Spinal cord (tissue), 10 donors: ENCODE data around the gene NOP16. TPM values are rescaled to one million over a fixed set of nuclear protein-coding genes. Genes with fewer than 3 reads are reported as not detected.

ENCODE experiments used
- DNase-seq, 6 donors: peaks; one replicate each; pipeline versions ENCODE4 v3.0.0 to v3.0.0-alpha.2; 2013 to 2015; ENCODE audit warnings: low spot score in 6 of 6, low read depth in 4 of 6
- H3K27ac ChIP-seq: one replicate; pipeline ENCODE4 v1.5.1; 2013; ENCODE audit warnings: low read depth, low read length, control low read depth
- H3K27me3 ChIP-seq: one replicate; pipeline ENCODE4 v1.6.1; 2013; ENCODE audit warnings: low read length; ENCODE audit not compliant: control insufficient read depth, insufficient read depth
- H3K36me3 ChIP-seq: one replicate; pipeline ENCODE4 v1.6.1; 2013; ENCODE audit warnings: low read length; ENCODE audit not compliant: control insufficient read depth, insufficient read depth
- H3K4me1 ChIP-seq: one replicate; pipeline ENCODE4 v1.6.1; 2013; ENCODE audit warnings: low read length; ENCODE audit not compliant: control insufficient read depth, insufficient read depth
- H3K4me3 ChIP-seq: one replicate; pipeline ENCODE4 v1.5.1; 2013; ENCODE audit warnings: low read depth, low read length, control low read depth
- H3K9me3 ChIP-seq: one replicate; pipeline ENCODE4 v1.6.1; 2013; ENCODE audit warnings: low read length; ENCODE audit not compliant: control insufficient read depth, insufficient read depth
- WGBS: methylation state at CpG from one replicate; pipeline ENCODE4 v1.1.5; 2013; ENCODE audit warnings: missing lambda C conversion rate; ENCODE audit not compliant: insufficient coverage; 5-methylcytosine and 5-hydroxymethylcytosine counted together
- polyA plus RNA-seq, 2 donors: library from polyadenylated mRNA; unstranded; fragments of 120-200 nt; gene quantifications; one replicate each; pipeline ENCODE4 v1.2.1, GENCODE V29; 2013; ENCODE audit not compliant: insufficient read length in 2 of 2
- total RNA-seq, 2 donors: library from RNA; depleted of rRNA in 1 of 2; stranded (reverse); fragments of 120-200 nt in 1 of 2; fragments of >200 nt in 1 of 2; gene quantifications; one replicate each; pipeline versions ENCODE4 v1.2.3 to v1.2.4, GENCODE V29; 2013 to 2014
- donor health status: healthy.

NOP16 gene
- total and polyA plus RNA-seq, 4 donors = 5.2 to 35.8 (median 21.3) TPM

DNA sequence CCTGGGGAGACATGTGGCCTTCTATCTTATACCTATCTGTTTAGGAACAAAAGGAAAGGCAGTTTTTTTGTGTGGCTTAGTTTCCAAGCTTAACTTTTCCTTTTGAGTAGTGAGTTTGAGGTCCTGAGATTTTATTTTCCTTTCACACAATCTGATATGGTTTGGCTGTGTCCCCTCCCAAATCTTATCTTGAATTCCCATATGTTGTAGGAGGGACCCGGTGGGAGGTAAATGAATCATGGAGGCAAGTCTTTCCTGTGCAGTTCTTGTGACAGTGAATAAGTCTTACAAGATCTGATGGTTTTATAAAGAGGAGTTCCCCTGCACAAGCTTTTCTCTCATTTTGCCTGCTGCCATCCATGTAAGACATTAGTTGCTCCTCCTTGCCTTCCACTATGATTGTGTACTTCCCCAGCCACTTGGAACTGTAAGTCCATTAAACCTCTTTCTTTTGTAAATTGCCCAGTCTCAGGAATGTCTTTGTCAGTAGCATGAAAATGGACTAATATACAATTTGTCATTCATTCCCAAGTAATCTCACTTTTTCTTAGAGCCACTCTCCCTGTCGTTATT lies 32.7 kb upstream of the NOP16 start:
- no peak for DNase-seq
- H3K27ac ChIP-seq = no peak overlapping the region
- WGBS = no CpG with 5 or more reads among the region's 2 CpGs
- peaks cover 2% of the 10 kb centered on the region for H3K9me3 ChIP-seq
- H3K27me3 ChIP-seq = peaks cover 4% of the 10 kb centered on the region
- peaks cover 7% of the 10 kb centered on the region for H3K4me1 ChIP-seq
- no peak overlapping the region for H3K4me3 ChIP-seq
- no peaks in the 10 kb centered on the region for H3K36me3 ChIP-seq

DNA sequence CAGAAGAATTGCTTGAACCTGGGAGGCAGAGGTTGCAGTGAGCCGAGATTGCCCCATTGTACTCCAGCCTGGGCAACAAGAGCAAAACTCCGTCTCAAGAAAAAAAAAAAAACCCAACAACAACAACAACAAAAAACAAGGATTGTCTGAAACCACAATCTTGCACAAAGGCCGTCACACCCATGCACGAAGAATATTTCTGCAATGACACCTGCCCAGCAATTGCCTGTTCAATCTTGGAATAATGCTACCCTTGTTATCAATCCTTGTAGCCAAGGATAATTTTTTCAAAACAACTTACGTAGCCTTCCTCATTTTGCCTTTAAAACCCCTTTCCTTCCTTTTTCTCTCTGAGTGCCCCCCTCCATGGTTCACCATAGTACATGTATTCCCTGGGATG lies 31.7 kb upstream of the NOP16 start:
- H3K27me3 ChIP-seq = peaks cover 4% of the 10 kb centered on the region
- DNase-seq = no peak
- H3K4me3 ChIP-seq = no peak overlapping the region
- H3K36me3 ChIP-seq = no peaks in the 10 kb centered on the region
- no peak overlapping the region for H3K27ac ChIP-seq
- H3K4me1 ChIP-seq = peaks cover 15% of the 10 kb centered on the region
- WGBS = 97% methylated on average over 3 of the region's 5 CpGs
- H3K9me3 ChIP-seq = no peaks in the 10 kb centered on the region

DNA sequence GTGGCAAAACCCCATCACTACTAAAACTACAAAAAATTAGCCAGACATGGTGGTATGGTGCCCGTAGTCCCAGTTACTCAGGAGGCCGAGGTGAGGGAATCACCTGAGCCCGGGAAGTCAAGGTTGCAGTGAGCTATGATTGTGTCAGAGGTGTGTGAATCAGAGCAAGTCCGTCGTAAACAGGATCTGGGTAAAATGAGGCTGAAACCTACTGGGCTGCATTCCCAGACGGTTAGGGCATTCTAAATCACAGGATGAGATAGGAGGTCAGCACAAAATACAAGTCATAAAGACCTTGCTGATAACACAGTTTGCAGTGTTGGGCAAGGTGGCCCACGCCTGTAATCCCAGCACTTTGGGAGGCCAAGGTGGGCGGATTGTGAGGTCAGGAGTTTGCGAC lies 29.9 kb upstream of the NOP16 start:
- DNase-seq = no peak
- no peak overlapping the region for H3K27ac ChIP-seq
- H3K9me3 ChIP-seq = no peaks in the 10 kb centered on the region
- WGBS = 88% methylated on average over 8 of the region's 9 CpGs
- H3K4me3 ChIP-seq = no peak overlapping the region
- peaks cover 28% of the 10 kb centered on the region for H3K4me1 ChIP-seq
- peaks cover 9% of the 10 kb centered on the region for H3K36me3 ChIP-seq
- H3K27me3 ChIP-seq = peaks cover 4% of the 10 kb centered on the region

DNA sequence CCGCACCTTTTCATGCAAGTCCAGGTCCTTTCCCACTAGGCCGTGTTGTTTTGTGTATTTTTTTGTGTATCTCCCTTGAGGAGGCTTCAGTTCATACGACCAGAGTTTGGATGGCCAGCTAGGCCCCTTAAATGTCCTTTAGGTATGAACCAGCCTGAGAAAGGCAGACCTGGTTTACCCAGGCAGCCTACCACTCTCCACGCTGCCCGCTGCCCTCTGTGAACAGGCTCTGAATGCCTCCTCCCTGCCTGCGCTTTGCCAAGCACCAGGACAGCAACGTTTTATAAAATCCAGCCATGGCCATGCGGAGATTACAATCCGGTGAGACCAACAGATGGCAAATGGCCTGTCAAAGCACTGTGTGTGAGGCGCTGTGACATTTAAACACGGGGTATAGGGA lies 28.6 kb upstream of the NOP16 start:
- peaks cover 31% of the 10 kb centered on the region for H3K4me1 ChIP-seq
- peak overlapping the region; percentile 37 for H3K4me3 ChIP-seq
- peaks cover 4% of the 10 kb centered on the region for H3K27me3 ChIP-seq
- 78% methylated on average over 10 of the region's 11 CpGs for WGBS
- DNase-seq = peak in 1 of 6 donors; percentile 33
- H3K36me3 ChIP-seq = peaks cover 9% of the 10 kb centered on the region
- H3K9me3 ChIP-seq = no peaks in the 10 kb centered on the region
- H3K27ac ChIP-seq = no peak overlapping the region

DNA sequence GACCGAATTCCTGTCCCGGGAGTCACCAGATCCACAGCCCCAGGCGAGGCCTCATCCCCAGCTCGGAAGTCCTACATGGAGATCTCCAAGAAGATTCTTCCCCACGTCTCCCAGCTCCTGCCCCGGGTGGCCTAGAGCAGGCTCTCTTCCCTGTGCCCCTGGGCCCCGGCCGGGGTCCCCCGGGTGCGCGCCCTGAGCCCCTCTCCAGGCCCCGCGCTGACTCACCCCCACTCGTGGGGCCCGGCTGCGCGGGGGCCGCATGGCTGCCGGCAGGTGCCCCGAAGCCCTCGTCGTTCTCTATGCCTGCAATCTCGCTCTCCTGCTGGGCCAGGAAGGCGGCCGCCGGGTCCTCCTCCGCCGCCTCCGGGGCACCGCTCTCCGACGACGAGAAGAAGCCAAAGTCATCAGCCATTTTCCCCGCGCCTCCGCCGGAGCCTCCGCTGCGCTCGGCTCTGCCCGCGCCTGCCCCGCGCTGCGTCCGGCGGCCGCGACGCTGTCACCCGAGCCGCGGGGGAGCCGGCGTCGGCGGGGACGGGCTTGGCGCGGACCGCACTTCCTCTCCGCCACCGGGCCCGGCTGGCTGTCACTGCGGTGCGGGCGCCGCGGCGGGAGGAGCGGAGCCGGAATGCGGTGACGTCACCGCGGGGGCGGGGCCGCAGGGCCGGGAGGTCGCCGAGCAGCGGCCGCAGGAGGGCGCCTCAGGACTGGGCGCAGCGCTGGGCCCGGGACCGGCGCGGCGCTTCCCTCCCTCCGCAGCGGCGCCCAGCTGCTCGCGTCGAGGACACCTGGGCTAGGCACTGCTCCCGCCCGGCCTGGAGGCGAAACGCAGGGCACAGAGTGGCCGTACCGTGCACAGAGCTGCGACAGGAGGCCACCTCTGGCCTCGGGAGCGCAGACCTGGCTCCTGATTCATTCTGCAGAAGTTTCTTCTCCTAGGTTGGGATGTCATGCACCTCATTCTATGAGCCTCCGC lies 27.8 kb upstream of the NOP16 start, which contains the start of gene CLTB:
CLTB (minus strand) TSS at position 588 of the 973 bp plus-strand sequence; CDS start at position 412, 176 bp downstream.
- Histone ChIP-seq H3K4me1 (peaks cover 31% of the 10 kb centered on the region), H3K27me3 (peaks cover 4% of the 10 kb centered on the region), H3K4me3 (peak within 1 kb of the TSS; percentile 52), H3K36me3 (peaks cover 11% of the 10 kb centered on the region), H3K27ac (peak within 1 kb of the TSS; percentile 61), H3K9me3 (no peaks in the 10 kb centered on the region)
- DNase-seq = peak; percentile 67 to 96 (median 80)
- WGBS = under 1% methylated on average over 106 of the region's 107 CpGs

GRCh38 chr5:176415240-176415951 lies 27.0 kb upstream of the NOP16 start:
- H3K9me3 ChIP-seq = no peaks in the 10 kb centered on the region
- H3K27ac ChIP-seq = peak overlapping the region; percentile 61
- WGBS = 66% methylated on average over 5 of the region's 13 CpGs
- no peaks in the 10 kb centered on the region for H3K27me3 ChIP-seq
- peak in 1 of 6 donors; percentile 36 for DNase-seq
- H3K36me3 ChIP-seq = peaks cover 19% of the 10 kb centered on the region
- peaks cover 31% of the 10 kb centered on the region for H3K4me1 ChIP-seq
- H3K4me3 ChIP-seq = peak overlapping the region; percentile 52

- H3K9me3 ChIP-seq = no peaks in the 10 kb centered on the region
- H3K4me1 ChIP-seq = peaks cover 31% of the 10 kb centered on the region
- H3K36me3 ChIP-seq = peaks cover 25% of the 10 kb centered on the region
- WGBS = 100% methylated on average over 1 of the region's 3 CpGs
- H3K27me3 ChIP-seq = no peaks in the 10 kb centered on the region
- peak overlapping the region; percentile 52 for H3K4me3 ChIP-seq
- H3K27ac ChIP-seq = no peak overlapping the region
- no peak for DNase-seq
Measured at GRCh38 chr5:176414704-176415103, 26.3 kb upstream of the NOP16 start.

DNA sequence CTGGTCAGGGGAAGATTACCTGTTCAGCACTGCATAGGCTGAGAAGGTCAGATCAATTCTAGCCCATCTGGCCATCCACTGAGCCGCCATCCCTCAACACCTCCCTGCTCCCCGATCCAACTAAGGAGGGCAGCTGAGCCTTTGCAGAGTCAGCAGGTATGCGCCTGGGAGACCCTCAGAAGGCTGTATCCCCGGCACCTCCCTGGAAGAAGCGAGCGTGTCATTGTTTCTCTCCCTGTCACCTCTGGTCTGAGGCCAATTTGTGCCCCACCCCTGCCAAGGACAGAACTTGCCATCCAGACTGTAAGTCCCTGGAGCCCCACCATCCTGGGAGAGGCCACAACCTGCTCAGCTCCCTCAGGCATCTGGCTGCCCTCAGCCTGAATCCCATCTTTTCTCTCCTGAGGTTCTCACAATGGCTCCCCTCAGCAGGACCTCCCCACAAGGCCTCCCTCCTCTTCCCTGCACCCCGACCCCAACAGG lies 25.4 kb upstream of the NOP16 start:
- H3K4me3 ChIP-seq = no peak overlapping the region
- no peak for DNase-seq
- H3K27ac ChIP-seq = peak overlapping the region; percentile 2
- no peaks in the 10 kb centered on the region for H3K9me3 ChIP-seq
- H3K36me3 ChIP-seq = peaks cover 34% of the 10 kb centered on the region
- peaks cover 31% of the 10 kb centered on the region for H3K4me1 ChIP-seq
- H3K27me3 ChIP-seq = no peaks in the 10 kb centered on the region
- WGBS = 68% methylated on average over 6 of the region's 7 CpGs

DNA sequence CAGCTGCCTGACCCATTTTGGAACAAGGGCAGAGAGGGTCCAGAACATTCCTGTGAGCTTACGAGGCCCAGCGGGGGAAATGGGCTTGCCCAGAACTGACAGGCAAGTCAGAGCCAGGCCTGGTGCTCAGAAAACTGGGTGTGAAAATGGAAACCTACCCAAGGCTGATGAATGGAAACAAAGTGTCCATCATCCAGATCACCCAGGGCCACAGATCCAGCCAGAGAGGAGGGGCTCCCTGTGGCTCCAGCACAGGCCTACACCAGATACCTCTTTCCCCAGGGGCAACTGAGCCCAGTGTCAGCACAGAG lies 24.8 kb upstream of the NOP16 start:
- H3K9me3 ChIP-seq = no peaks in the 10 kb centered on the region
- WGBS = 90% methylated on average over 2 of the region's 2 CpGs
- H3K36me3 ChIP-seq = peaks cover 39% of the 10 kb centered on the region
- no peaks in the 10 kb centered on the region for H3K27me3 ChIP-seq
- peak overlapping the region; percentile 2 for H3K27ac ChIP-seq
- H3K4me1 ChIP-seq = peaks cover 31% of the 10 kb centered on the region
- DNase-seq = peak in 1 of 6 donors; percentile 36
- H3K4me3 ChIP-seq = no peak overlapping the region
